IMR-90 (cell line): ENCODE measurements around the gene TBL3. TPM values are rescaled to one million over a fixed set of nuclear protein-coding genes. Genes with fewer than 3 reads are reported as not detected.

Source experiments
- ATAC-seq: fragments of 200-7000 bp; cut with Tn5 transposase; 2 replicates; pipeline ENCODE4 v1.9.1; 2020; ENCODE audit warnings: low read depth, mild to moderate bottlenecking, moderate library complexity
- BruUV-seq: library from RNA; stranded (reverse); fragments of 400-500 nt; replicated peaks from 2 replicates; lab custom pipeline; 2021; lab: Mats Ljungman, UMichigan
- CTCF ChIA-PET: fragments of 300-600 bp; formaldehyde crosslinking; extraction: SDS; loops from one replicate; lab custom pipeline; 2021; ENCODE audit warnings: antibody characterized with exemption; lab: Yijun Ruan, JAX
- POLR2A ChIA-PET: fragments of 300-600 bp; sonication (Branson Sonifier 250); formaldehyde crosslinking; loops from one replicate; lab custom pipeline; 2022; ENCODE audit warnings: antibody characterized with exemption; ENCODE audit not compliant: unreplicated experiment; lab: Charles Lee
- DNase-seq: peaks from one replicate; pipeline ENCODE4 v3.0.0; 2013
- H2AFZ ChIP-seq: replicated peaks from 2 replicates; pipeline ENCODE3; 2013; ENCODE audit warnings: low read length, mild to moderate bottlenecking; ENCODE audit not compliant: poor library complexity
- H2AK5ac ChIP-seq: 2 replicates; pipeline ENCODE4 v1.6.1; 2013; ENCODE audit warnings: low read depth, low read length, inconsistent platforms
- H2AK9ac ChIP-seq: replicated peaks from 2 replicates; pipeline ENCODE3; 2013; ENCODE audit warnings: mild to moderate bottlenecking, low read depth, low read length, moderate library complexity; ENCODE audit not compliant: poor library complexity
- H2BK120ac ChIP-seq: 2 replicates; pipeline ENCODE4 v1.6.1; 2013; ENCODE audit warnings: low read depth, low read length, inconsistent platforms
- H2BK15ac ChIP-seq: 3 replicates; pipeline ENCODE4 v1.6.1; 2013; ENCODE audit warnings: low read depth, low read length, inconsistent platforms
- H2BK20ac ChIP-seq: 2 replicates; pipeline ENCODE4 v1.6.1; 2013; ENCODE audit warnings: low read depth, mild to moderate bottlenecking, inconsistent platforms, low read length, moderate library complexity
- H2BK5ac ChIP-seq: 2 replicates; pipeline ENCODE4 v1.6.1; 2013; ENCODE audit warnings: mild to moderate bottlenecking, low read depth, low read length, inconsistent platforms; ENCODE audit not compliant: poor library complexity, severe bottlenecking
- H3K14ac ChIP-seq: replicated peaks from 2 replicates; pipeline ENCODE4 v1.6.1; 2013; ENCODE audit warnings: low read depth, low read length, inconsistent platforms
- H3K18ac ChIP-seq: 2 replicates; pipeline ENCODE4 v1.6.1; 2013; ENCODE audit warnings: low read depth, low read length, control low read depth
- H3K23ac ChIP-seq: 2 replicates; pipeline ENCODE4 v1.6.1; 2013; ENCODE audit warnings: low read depth, low read length, inconsistent platforms
- H3K27ac ChIP-seq: 2 replicates; pipeline ENCODE4 v1.5.1; 2013; ENCODE audit warnings: mild to moderate bottlenecking, control low read depth, low read length; ENCODE audit not compliant: insufficient read depth
- H3K27me3 ChIP-seq: 2 replicates; pipeline ENCODE4 v1.6.1; 2013; ENCODE audit warnings: low read length; ENCODE audit not compliant: control insufficient read depth, insufficient read depth
- H3K36me3 ChIP-seq: 2 replicates; pipeline ENCODE4 v1.6.1; 2013; ENCODE audit warnings: low read length, mixed read lengths; ENCODE audit not compliant: control insufficient read depth, insufficient read depth
- H3K4ac ChIP-seq: 2 replicates; pipeline ENCODE4 v1.6.1; 2013; ENCODE audit warnings: low read depth, low read length, inconsistent platforms
- H3K4me1 ChIP-seq: 2 replicates; pipeline ENCODE4 v1.6.1; 2013; ENCODE audit warnings: low read length, mixed read lengths; ENCODE audit not compliant: control insufficient read depth, insufficient read depth
- H3K4me2 ChIP-seq: 2 replicates; pipeline ENCODE4 v1.6.1; 2013; ENCODE audit warnings: low read depth, mild to moderate bottlenecking, control low read depth, low read length, moderate library complexity
- H3K4me3 ChIP-seq: 2 replicates; pipeline ENCODE4 v1.5.1; 2013; ENCODE audit warnings: low read depth, mild to moderate bottlenecking, control low read depth, low read length, moderate library complexity; ENCODE audit not compliant: insufficient read depth
- H3K56ac ChIP-seq: 2 replicates; pipeline ENCODE4 v1.6.1; 2013; ENCODE audit warnings: low read length, inconsistent platforms; ENCODE audit not compliant: insufficient read depth; ENCODE audit errors: extremely low read depth
- H3K79me1 ChIP-seq, 2 experiments: 2 replicates each; pipeline ENCODE4 v1.6.1; 2013; ENCODE audit warnings: low read length in 2 of 2, inconsistent platforms in 1 of 2, low read depth in 1 of 2
- H3K9ac ChIP-seq: 2 replicates; pipeline ENCODE4 v1.6.1; 2013; ENCODE audit warnings: low read depth, low read length, control low read depth
- H3K9me1 ChIP-seq: 2 replicates; pipeline ENCODE4 v1.6.1; 2013; ENCODE audit warnings: low read length, inconsistent platforms; ENCODE audit not compliant: insufficient read depth
- H3K9me3 ChIP-seq: 2 replicates; pipeline ENCODE4 v1.6.1; 2013; ENCODE audit warnings: low read length; ENCODE audit not compliant: control insufficient read depth, insufficient read depth
- H4K20me1 ChIP-seq: 2 replicates; pipeline ENCODE4 v1.6.1; 2013; ENCODE audit warnings: low read length, inconsistent platforms; ENCODE audit not compliant: insufficient read depth
- H4K5ac ChIP-seq: 2 replicates; pipeline ENCODE4 v1.6.1; 2013; ENCODE audit warnings: mild to moderate bottlenecking, low read depth, low read length, control low read depth
- H4K8ac ChIP-seq, 2 experiments: 2 replicates each; pipeline ENCODE4 v1.6.1; 2013; ENCODE audit warnings: low read depth in 2 of 2, low read length in 2 of 2, control low read depth in 1 of 2, inconsistent platforms in 1 of 2
- H4K91ac ChIP-seq: 2 replicates; pipeline ENCODE4 v1.6.1; 2013; ENCODE audit warnings: low read depth, low read length, inconsistent platforms; ENCODE audit not compliant: insufficient read depth
- BHLHE40 ChIP-seq: fragments of 150-350 bp; IDR thresholded peaks from 2 replicates; pipeline ENCODE4 v1.6.1; 2016; ENCODE audit warnings: mild to moderate bottlenecking, low read depth, low read length
- CEBPB ChIP-seq: IDR thresholded peaks from 2 replicates; pipeline ENCODE4 v1.6.1; 2012; ENCODE audit warnings: low read depth, low read length, improper control_type of control experiment
- CHD1 ChIP-seq: IDR thresholded peaks from 2 replicates; pipeline ENCODE4 v1.6.1; 2012; ENCODE audit warnings: low read depth, low read length, improper control_type of control experiment
- FOS ChIP-seq: fragments of 150-350 bp; IDR thresholded peaks from 2 replicates; pipeline ENCODE4 v1.6.1; 2016; ENCODE audit warnings: low read depth, low read length
- MAFK ChIP-seq: IDR thresholded peaks from 2 replicates; pipeline ENCODE4 v1.6.1; 2012; ENCODE audit warnings: low read depth, low read length, improper control_type of control experiment
- MAZ ChIP-seq: IDR thresholded peaks from 2 replicates; pipeline ENCODE4 v1.6.1; 2012; ENCODE audit warnings: low read depth, mild to moderate bottlenecking, low read length, improper control_type of control experiment, moderate library complexity, borderline replicate concordance
- MXI1 ChIP-seq: IDR thresholded peaks from 2 replicates; pipeline ENCODE4 v1.6.1; 2012; ENCODE audit warnings: low read depth, mild to moderate bottlenecking, low read length, moderate library complexity, borderline replicate concordance
- NFE2L2 ChIP-seq: fragments of 150-350 bp; IDR thresholded peaks from 2 replicates; pipeline ENCODE4 v1.6.1; 2016; ENCODE audit warnings: low read depth, mild to moderate bottlenecking, low read length
- POLR2A ChIP-seq: IDR thresholded peaks from 2 replicates; pipeline ENCODE4 v1.6.1; 2012; ENCODE audit warnings: mild to moderate bottlenecking, low read depth, low read length
- RAD21 ChIP-seq: IDR thresholded peaks from 2 replicates; pipeline ENCODE4 v1.6.1; 2012; ENCODE audit warnings: low read length, improper control_type of control experiment
- RCOR1 ChIP-seq: IDR thresholded peaks from 2 replicates; pipeline ENCODE4 v1.6.1; 2012; ENCODE audit warnings: mild to moderate bottlenecking, low read length, improper control_type of control experiment; ENCODE audit not compliant: insufficient replicate concordance
- RFX5 ChIP-seq: IDR thresholded peaks from 2 replicates; pipeline ENCODE4 v1.8.0; 2012; ENCODE audit warnings: low read depth, mild to moderate bottlenecking, low read length, moderate library complexity
- SMC3 ChIP-seq: fragments of 150-350 bp; IDR thresholded peaks from 2 replicates; pipeline ENCODE4 v1.6.1; 2016; ENCODE audit warnings: low read depth, mild to moderate bottlenecking, antibody characterized with exemption, low read length, moderate library complexity
- WGBS, 2 experiments: methylation state at CpG; one replicate each; pipeline versions ENCODE4 v1.1.5 to v1.1.7; 2013; ENCODE audit warnings: missing lambda C conversion rate in 2 of 2; ENCODE audit not compliant: insufficient read length in 1 of 2; ENCODE audit errors: extremely low coverage in 2 of 2; 5-methylcytosine and 5-hydroxymethylcytosine counted together
- dilution Hi-C: fragments of 300-500 bp; cut with HindIII; formaldehyde crosslinking; loops from one replicate; pipeline ENCODE4 v1.14.3; 2018; ENCODE audit warnings: low sequenced_read_pairs; ENCODE audit not compliant: unreplicated experiment
- in situ Hi-C: fragments of 300-500 bp; cut with MboI; formaldehyde crosslinking; loops from 3 replicates; pipeline ENCODE4 v1.14.3; 2019; ENCODE audit warnings: low sequenced_read_pairs, inconsistent platforms, mixed read lengths
- intact Hi-C: fragments of 100-400 bp; cut with micrococcal nuclease; formaldehyde crosslinking; loops from 2 replicates; pipeline ENCODE4 v1.10.0; 2022
- polyA plus RNA-seq, 3 experiments: library from polyadenylated mRNA; depleted of rRNA; stranded (reverse); fragments of >200 nt; gene quantifications; 2 replicates each; pipeline ENCODE4 v1.2.3, GENCODE V29; 2012; ENCODE audit warnings: low replicate concordance in 1 of 3
- total RNA-seq: library from RNA; depleted of rRNA; stranded (reverse); fragments of >200 nt; gene quantifications from 2 replicates; pipeline ENCODE4 v1.2.3, GENCODE V29; 2012
- TF ChIP-seq, protein P1 (sequence below): fragments of 150-350 bp; IDR thresholded peaks from 2 replicates; pipeline ENCODE4 v1.6.1; 2016; ENCODE audit warnings: low read depth, mild to moderate bottlenecking, low read length, moderate library complexity, borderline replicate concordance
- TF ChIP-seq, protein P2 (sequence below): conservative IDR thresholded peaks from 2 replicates; pipeline ENCODE4 v1.5.1; 2012; ENCODE audit warnings: mild to moderate bottlenecking, low read depth, low read length, improper control_type of control experiment

TBL3 gene
- total and polyA plus RNA-seq, 2 of the 4 experiments (the other 2 are of a cell fraction): 38.5 to 60.8 TPM

DNA sequence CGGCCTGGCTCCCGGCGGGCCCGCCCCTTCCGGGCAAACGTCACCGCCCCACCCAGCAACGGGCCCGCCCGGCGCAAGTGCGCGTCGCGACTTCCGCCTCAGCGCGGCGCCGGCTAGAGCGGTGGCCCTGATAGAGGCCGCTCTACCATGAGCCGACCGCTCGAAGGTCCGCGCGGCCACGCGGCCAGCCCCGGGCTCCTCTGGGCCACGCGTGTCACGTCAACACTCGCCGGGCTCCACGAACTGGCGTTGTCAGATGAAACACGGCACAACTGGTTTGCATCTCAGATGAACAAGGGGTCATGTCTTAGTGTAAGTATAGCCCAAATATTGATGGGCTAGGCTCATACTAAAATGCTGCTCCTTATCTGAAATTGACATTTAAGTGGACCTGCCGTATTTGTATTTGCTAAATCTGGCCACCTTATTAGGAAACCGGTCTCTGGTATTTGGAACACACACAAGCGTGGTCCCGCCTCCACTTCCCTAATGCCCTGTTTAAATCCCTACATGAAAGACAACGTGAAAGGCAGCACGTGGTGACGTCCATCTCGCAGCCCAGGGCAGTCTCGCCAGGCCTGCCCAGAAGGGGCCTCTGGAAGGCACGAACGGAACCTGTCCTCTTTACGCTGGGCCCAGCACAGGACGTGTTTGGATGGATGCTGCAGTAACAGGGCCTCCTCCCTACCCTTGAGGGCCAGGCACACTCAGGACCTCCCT, 38.1 kb downstream of the TBL3 start, which contains the start of gene ZNF598:
Gene ZNF598, minus strand, starts transcription at position 31 of the 720 bp plus-strand sequence.
- peak within 1 kb of the TSS; percentile 98 for H2AK9ac ChIP-seq
- peak within 1 kb of the TSS; percentile 27; the same call in 1 of the 2 replicates for H2BK20ac ChIP-seq
- H2AFZ ChIP-seq: peak within 1 kb of the TSS; percentile 97
- H2BK5ac ChIP-seq: peak within 1 kb of the TSS; percentile 95
- in situ Hi-C loops (no loop called here), intact Hi-C loops (no loop called here), dilution Hi-C loops (no loop called here)
- H4K5ac ChIP-seq: peak within 1 kb of the TSS; percentile 100
- peak within 1 kb of the TSS; percentile 99 for H4K8ac ChIP-seq
- ChIA-PET CTCF (no interaction called here), POLR2A (no interaction called here)
- H2AK5ac ChIP-seq: peak within 1 kb of the TSS; percentile 99
- peaks cover 8% of the 10 kb centered on the region; the same call in 1 of the 2 replicates for H3K9me1 ChIP-seq
- peak within 1 kb of the TSS; percentile 95 for H4K91ac ChIP-seq
- peak within 1 kb of the TSS; percentile 99 for H3K9ac ChIP-seq
- ATAC-seq: peak; percentile 92
- peak within 1 kb of the TSS; percentile 98 for H3K4me3 ChIP-seq
- H3K27me3 ChIP-seq: no peaks in the 10 kb centered on the region
- H3K23ac ChIP-seq: peak within 1 kb of the TSS; percentile 97
- peaks cover 42% of the 10 kb centered on the region for H4K20me1 ChIP-seq
- peak within 1 kb of the TSS; percentile 100 for H3K4ac ChIP-seq
- H3K79me1 ChIP-seq: peaks cover 9 to 52% of the 10 kb centered on the region in 2 experiments; a peak in 3 of 4 replicates
- peak within 1 kb of the TSS; percentile 99 for H3K4me2 ChIP-seq
- H2BK120ac ChIP-seq: peak within 1 kb of the TSS; percentile 84
- DNase-seq: peak; percentile 84
- H3K56ac ChIP-seq: peak within 1 kb of the TSS; percentile 95
- no peaks in the 10 kb centered on the region for H3K9me3 ChIP-seq
- H3K14ac ChIP-seq: peak within 1 kb of the TSS; percentile 100
- 0% methylated on average over 27 of the region's 52 CpGs; no CpG with 5 or more reads in 1 of the 2 experiments for WGBS, 2 experiments
- peaks cover 9% of the 10 kb centered on the region for H3K36me3 ChIP-seq
- H3K18ac ChIP-seq: peak within 1 kb of the TSS; percentile 99
- TSS peak; percentile 98 for BruUV-seq
- H3K27ac ChIP-seq: peak within 1 kb of the TSS; percentile 94
- peak within 1 kb of the TSS; percentile 17; the same call in 1 of the 3 replicates for H2BK15ac ChIP-seq
- peaks cover 20% of the 10 kb centered on the region for H3K4me1 ChIP-seq
- TF ChIP-seq MXI1: peak; percentile 80
- TF ChIP-seq CHD1: no peak
- no peak for TF ChIP-seq SMC3
- TF ChIP-seq MAZ: 0 out of 2 replicates have a peak, but pooled peaks have one; percentile 18
- no peak for TF ChIP-seq CEBPB
- TF ChIP-seq MAFK: no peak
- no peak for TF ChIP-seq RFX5
- no peak for TF ChIP-seq RCOR1
- TF ChIP-seq FOS: no peak
- no peak for TF ChIP-seq BHLHE40
- no peak for TF ChIP-seq NFE2L2
- TF ChIP-seq, protein P1, sequence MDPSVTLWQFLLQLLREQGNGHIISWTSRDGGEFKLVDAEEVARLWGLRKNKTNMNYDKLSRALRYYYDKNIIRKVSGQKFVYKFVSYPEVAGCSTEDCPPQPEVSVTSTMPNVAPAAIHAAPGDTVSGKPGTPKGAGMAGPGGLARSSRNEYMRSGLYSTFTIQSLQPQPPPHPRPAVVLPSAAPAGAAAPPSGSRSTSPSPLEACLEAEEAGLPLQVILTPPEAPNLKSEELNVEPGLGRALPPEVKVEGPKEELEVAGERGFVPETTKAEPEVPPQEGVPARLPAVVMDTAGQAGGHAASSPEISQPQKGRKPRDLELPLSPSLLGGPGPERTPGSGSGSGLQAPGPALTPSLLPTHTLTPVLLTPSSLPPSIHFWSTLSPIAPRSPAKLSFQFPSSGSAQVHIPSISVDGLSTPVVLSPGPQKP: no peak
- TF ChIP-seq, protein P2, sequence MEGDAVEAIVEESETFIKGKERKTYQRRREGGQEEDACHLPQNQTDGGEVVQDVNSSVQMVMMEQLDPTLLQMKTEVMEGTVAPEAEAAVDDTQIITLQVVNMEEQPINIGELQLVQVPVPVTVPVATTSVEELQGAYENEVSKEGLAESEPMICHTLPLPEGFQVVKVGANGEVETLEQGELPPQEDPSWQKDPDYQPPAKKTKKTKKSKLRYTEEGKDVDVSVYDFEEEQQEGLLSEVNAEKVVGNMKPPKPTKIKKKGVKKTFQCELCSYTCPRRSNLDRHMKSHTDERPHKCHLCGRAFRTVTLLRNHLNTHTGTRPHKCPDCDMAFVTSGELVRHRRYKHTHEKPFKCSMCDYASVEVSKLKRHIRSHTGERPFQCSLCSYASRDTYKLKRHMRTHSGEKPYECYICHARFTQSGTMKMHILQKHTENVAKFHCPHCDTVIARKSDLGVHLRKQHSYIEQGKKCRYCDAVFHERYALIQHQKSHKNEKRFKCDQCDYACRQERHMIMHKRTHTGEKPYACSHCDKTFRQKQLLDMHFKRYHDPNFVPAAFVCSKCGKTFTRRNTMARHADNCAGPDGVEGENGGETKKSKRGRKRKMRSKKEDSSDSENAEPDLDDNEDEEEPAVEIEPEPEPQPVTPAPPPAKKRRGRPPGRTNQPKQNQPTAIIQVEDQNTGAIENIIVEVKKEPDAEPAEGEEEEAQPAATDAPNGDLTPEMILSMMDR: no peak
- TF ChIP-seq POLR2A: peak; percentile 97
- no peak for TF ChIP-seq RAD21
